Bronchial smooth muscle cell (primary cell): Measurements from ENCODE around the gene CNGA2. TPM values are rescaled to one million over a fixed set of nuclear protein-coding genes. Genes with fewer than 3 reads are reported as not detected.

Experiments used
- total RNA-seq: library from RNA; depleted of rRNA; stranded (reverse); fragments of >200 nt; gene quantifications from 2 replicates; pipeline ENCODE4 v1.2.1, GENCODE V29; 2014

Gene CNGA2
- total RNA-seq, result not detected in 2 replicates

GRCh38 chrX:151734446-151734845 lies at the start of gene CNGA2:
Gene CNGA2, plus strand, starts transcription at chrX:151734746. Its CDS starts 3,738 bp downstream, at chrX:151738484.

GRCh38 chrX:151694661-151695582 lies 39.6 kb upstream of the CNGA2 start, which contains the start of gene PRRG3:
Gene PRRG3, plus strand, starts transcription at chrX:151695458. Its CDS starts 3,357 bp downstream, at chrX:151698815.

GRCh38 chrX:151715752-151716151 lies 18.8 kb upstream of the CNGA2 start, which contains the start of gene FATE1:
Gene FATE1, plus strand, starts transcription at chrX:151716035. Its CDS starts 85 bp downstream, at chrX:151716120.

Other genes with a start within 250 kb of the CNGA2 start
- gene PASD1, start 171.1 kb upstream of the CNGA2 start, total RNA-seq, result not detected in 2 replicates
- 0.34 and 0.47 TPM in 2 replicates for gene PRRG3, start 39.3 kb upstream of the CNGA2 start, total RNA-seq
- not detected in 2 replicates for gene FATE1, start 18.7 kb upstream of the CNGA2 start, total RNA-seq
- not detected in 2 replicates for gene MAGEA4, start 178.1 kb downstream of the CNGA2 start, total RNA-seq
- 5.2 and 11.0 TPM in 2 replicates for gene GABRE, start 239.9 kb downstream of the CNGA2 start, total RNA-seq